Measurements from ENCODE around the gene GRWD1. TPM values are rescaled to one million over a fixed set of nuclear protein-coding genes. Genes with fewer than 3 reads are reported as not detected.

The GRWD1 gene
- polyA plus RNA-seq, 2 of the 4 experiments (the other 2 are of a cell fraction), result 48.1 to 87.0 TPM

DNA sequence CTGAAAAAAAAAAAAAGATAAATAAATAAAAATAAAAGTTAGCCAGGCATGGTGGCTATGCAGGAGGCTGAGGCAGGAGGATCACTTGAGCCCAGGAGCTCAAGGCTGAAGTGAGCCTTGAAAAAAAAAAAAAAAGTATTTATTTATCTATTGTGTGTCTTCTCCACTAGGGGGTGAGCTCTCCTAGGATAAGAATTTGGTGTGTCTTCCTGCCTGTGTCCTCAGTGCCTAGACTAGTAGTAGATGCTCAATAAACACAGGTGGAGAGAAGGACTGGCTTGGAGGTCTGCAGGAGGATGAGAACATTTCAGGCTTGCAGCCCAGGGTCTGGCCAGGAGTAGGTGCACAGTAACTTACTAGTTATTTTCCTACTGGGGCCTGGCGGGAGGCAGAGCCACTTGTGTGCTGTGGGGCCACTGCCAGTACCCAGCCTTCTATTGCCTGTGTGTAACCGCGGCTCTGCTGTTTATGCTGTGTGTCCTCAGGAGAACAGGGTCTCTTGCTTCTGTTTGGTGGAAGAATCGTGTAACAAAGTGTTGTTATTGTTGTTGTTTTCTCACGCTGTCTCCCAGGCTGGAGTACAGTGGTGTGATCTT is 60.5 kb downstream of the GRWD1 start (continued):
- peak; percentile 99 to 100 for TF ChIP-seq RAD21 (conservative IDR thresholded peaks at IDR 0.05 in 1 of 2, IDR thresholded peaks at IDR 0.05 in 1 of 2)

Other genes with a start within 250 kb of the GRWD1 start
- 27.4 and 34.7 TPM in 2 replicates for gene CARD8, start 190.1 kb upstream of the GRWD1 start, polyA plus RNA-seq (2011; rRNA removed)
- gene CARD8, start 190.1 kb upstream of the GRWD1 start, polyA plus RNA-seq (2017; fragmentation: RNase III; extraction: RNeasy Plus Mini Kit Qiagen cat#74134 plus additional on column Dnase treatment), result 27.2 to 27.5 TPM (median 27.5 TPM) in 3 replicates
- 3.1 and 3.5 TPM in 2 replicates for gene ZNF114, start 175.9 kb upstream of the GRWD1 start, polyA plus RNA-seq (2011; rRNA removed)
- gene ZNF114, start 175.9 kb upstream of the GRWD1 start, polyA plus RNA-seq (2017; fragmentation: RNase III; extraction: RNeasy Plus Mini Kit Qiagen cat#74134 plus additional on column Dnase treatment), result 4.3 to 5.6 TPM (median 4.6 TPM) in 3 replicates
- gene EMP3, start 120.4 kb upstream of the GRWD1 start, polyA plus RNA-seq (2011; rRNA removed), result 147 and 210 TPM in 2 replicates
- gene EMP3, start 120.4 kb upstream of the GRWD1 start, polyA plus RNA-seq (2017; fragmentation: RNase III; extraction: RNeasy Plus Mini Kit Qiagen cat#74134 plus additional on column Dnase treatment), result 564 to 580 TPM (median 566 TPM) in 3 replicates
- gene TMEM143, start 82.0 kb upstream of the GRWD1 start, polyA plus RNA-seq (2011; rRNA removed), result 7.4 and 7.6 TPM in 2 replicates
- gene TMEM143, start 82.0 kb upstream of the GRWD1 start, polyA plus RNA-seq (2017; fragmentation: RNase III; extraction: RNeasy Plus Mini Kit Qiagen cat#74134 plus additional on column Dnase treatment), result 6.3 to 7.0 TPM (median 6.4 TPM) in 3 replicates
- gene SYNGR4, start 81.6 kb upstream of the GRWD1 start, polyA plus RNA-seq (2011; rRNA removed), result 2.3 and 2.9 TPM in 2 replicates
- 2.5 to 4.4 TPM (median 2.9 TPM) in 3 replicates for gene SYNGR4, start 81.6 kb upstream of the GRWD1 start, polyA plus RNA-seq (2017; fragmentation: RNase III; extraction: RNeasy Plus Mini Kit Qiagen cat#74134 plus additional on column Dnase treatment)
- 200 and 270 TPM in 2 replicates for gene KDELR1, start 54.4 kb upstream of the GRWD1 start, polyA plus RNA-seq (2011; rRNA removed)
- 280 to 318 TPM (median 302 TPM) in 3 replicates for gene KDELR1, start 54.4 kb upstream of the GRWD1 start, polyA plus RNA-seq (2017; fragmentation: RNase III; extraction: RNeasy Plus Mini Kit Qiagen cat#74134 plus additional on column Dnase treatment)
- 2.6 and 3.4 TPM in 2 replicates for gene GRIN2D, start 52.3 kb upstream of the GRWD1 start, polyA plus RNA-seq (2011; rRNA removed)
- gene GRIN2D, start 52.3 kb upstream of the GRWD1 start, polyA plus RNA-seq (2017; fragmentation: RNase III; extraction: RNeasy Plus Mini Kit Qiagen cat#74134 plus additional on column Dnase treatment), result 5.8 to 6.8 TPM (median 6.3 TPM) in 3 replicates
- gene KCNJ14, start 9.6 kb downstream of the GRWD1 start, polyA plus RNA-seq (2011; rRNA removed), result 1.9 and 2.2 TPM in 2 replicates
- gene KCNJ14, start 9.6 kb downstream of the GRWD1 start, polyA plus RNA-seq (2017; fragmentation: RNase III; extraction: RNeasy Plus Mini Kit Qiagen cat#74134 plus additional on column Dnase treatment), result 1.3 to 1.4 TPM (median 1.3 TPM) in 3 replicates
- 33.4 and 36.9 TPM in 2 replicates for gene CYTH2, start 23.4 kb downstream of the GRWD1 start, polyA plus RNA-seq (2011; rRNA removed)
- gene CYTH2, start 23.4 kb downstream of the GRWD1 start, polyA plus RNA-seq (2017; fragmentation: RNase III; extraction: RNeasy Plus Mini Kit Qiagen cat#74134 plus additional on column Dnase treatment), result 42.3 to 55.4 TPM (median 50.5 TPM) in 3 replicates
- gene LMTK3, start 65.9 kb downstream of the GRWD1 start, polyA plus RNA-seq (2011; rRNA removed), result 0.62 and 0.95 TPM in 2 replicates
- gene LMTK3, start 65.9 kb downstream of the GRWD1 start, polyA plus RNA-seq (2017; fragmentation: RNase III; extraction: RNeasy Plus Mini Kit Qiagen cat#74134 plus additional on column Dnase treatment), result 4.6 to 6.1 TPM (median 5.6 TPM) in 3 replicates
- gene SULT2B1, start 106.2 kb downstream of the GRWD1 start, polyA plus RNA-seq (2011; rRNA removed), result 22.2 and 22.4 TPM in 2 replicates
- gene SULT2B1, start 106.2 kb downstream of the GRWD1 start, polyA plus RNA-seq (2017; fragmentation: RNase III; extraction: RNeasy Plus Mini Kit Qiagen cat#74134 plus additional on column Dnase treatment), result 30.1 to 36.5 TPM (median 34.3 TPM) in 3 replicates
- gene SPACA4, start 160.8 kb downstream of the GRWD1 start, polyA plus RNA-seq (2011; rRNA removed), result 0.08 and 0.09 TPM in 2 replicates
- gene SPACA4, start 160.8 kb downstream of the GRWD1 start, polyA plus RNA-seq (2017; fragmentation: RNase III; extraction: RNeasy Plus Mini Kit Qiagen cat#74134 plus additional on column Dnase treatment), result 0.12 to 0.13 TPM in 2 of 3 replicates, not detected in the other
- 0.16 and 0.45 TPM in 2 replicates for gene FAM83E, start 169.1 kb downstream of the GRWD1 start, polyA plus RNA-seq (2011; rRNA removed)
- 0.24 to 0.45 TPM (median 0.41 TPM) in 3 replicates for gene FAM83E, start 169.1 kb downstream of the GRWD1 start, polyA plus RNA-seq (2017; fragmentation: RNase III; extraction: RNeasy Plus Mini Kit Qiagen cat#74134 plus additional on column Dnase treatment)
- gene RPL18, start 173.2 kb downstream of the GRWD1 start, polyA plus RNA-seq (2011; rRNA removed), result 1,390 and 1,780 TPM in 2 replicates
- gene RPL18, start 173.2 kb downstream of the GRWD1 start, polyA plus RNA-seq (2017; fragmentation: RNase III; extraction: RNeasy Plus Mini Kit Qiagen cat#74134 plus additional on column Dnase treatment), result 2,568 to 2,696 TPM (median 2,647 TPM) in 3 replicates
- gene SPHK2, start 173.5 kb downstream of the GRWD1 start, polyA plus RNA-seq (2011; rRNA removed), result 5.5 and 6.1 TPM in 2 replicates
- 14.7 to 18.3 TPM (median 17.1 TPM) in 3 replicates for gene SPHK2, start 173.5 kb downstream of the GRWD1 start, polyA plus RNA-seq (2017; fragmentation: RNase III; extraction: RNeasy Plus Mini Kit Qiagen cat#74134 plus additional on column Dnase treatment)
- gene DBP, start 191.4 kb downstream of the GRWD1 start, polyA plus RNA-seq (2011; rRNA removed), result 1.8 and 2.5 TPM in 2 replicates
- 3.8 to 5.5 TPM (median 4.1 TPM) in 3 replicates for gene DBP, start 191.4 kb downstream of the GRWD1 start, polyA plus RNA-seq (2017; fragmentation: RNase III; extraction: RNeasy Plus Mini Kit Qiagen cat#74134 plus additional on column Dnase treatment)
- gene CA11, start 200.2 kb downstream of the GRWD1 start, polyA plus RNA-seq (2011; rRNA removed), result 8.8 and 9.8 TPM in 2 replicates
- gene CA11, start 200.2 kb downstream of the GRWD1 start, polyA plus RNA-seq (2017; fragmentation: RNase III; extraction: RNeasy Plus Mini Kit Qiagen cat#74134 plus additional on column Dnase treatment), result 12.8 to 21.0 TPM (median 17.5 TPM) in 3 replicates
- gene NTN5, start 227.0 kb downstream of the GRWD1 start, polyA plus RNA-seq (2011; rRNA removed), result 0.22 and 0.41 TPM in 2 replicates
- gene NTN5, start 227.0 kb downstream of the GRWD1 start, polyA plus RNA-seq (2017; fragmentation: RNase III; extraction: RNeasy Plus Mini Kit Qiagen cat#74134 plus additional on column Dnase treatment), result 0.18 to 0.44 TPM (median 0.28 TPM) in 3 replicates
- not detected in 2 replicates for gene FUT2, start 250.0 kb downstream of the GRWD1 start, polyA plus RNA-seq (2011; rRNA removed)
- gene FUT2, start 250.0 kb downstream of the GRWD1 start, polyA plus RNA-seq (2017; fragmentation: RNase III; extraction: RNeasy Plus Mini Kit Qiagen cat#74134 plus additional on column Dnase treatment), result not detected in 3 replicates